ENCODE results near the gene TBC1D3B. TPM values are rescaled to one million over a fixed set of nuclear protein-coding genes. Genes with fewer than 3 reads are reported as not detected.

The TBC1D3B gene
- total and polyA plus RNA-seq, 10 of the 15 experiments (the other 5 are each of a cell fraction or from before 2014, with no cell fraction given), result 0.67 to 8.5 (median 1.7) TPM; not detected in 2

- peak; percentile 83 for TF ChIP-seq SPI1 (IDR thresholded peaks at IDR 0.05; ENCODE audit: borderline replicate concordance, insufficient read depth, low read depth, low read length)
- no peak for TF ChIP-seq NFYB (IDR thresholded peaks at IDR 0.05; ENCODE audit: insufficient read depth, low read depth, low read length)
- no peak for TF ChIP-seq LARP7 (IDR thresholded peaks at IDR 0.05)
- no peak for TF ChIP-seq ZNF207 (IDR thresholded peaks at IDR 0.05; ENCODE audit: borderline replicate concordance)
- no peak for TF ChIP-seq HDAC6 (IDR thresholded peaks at IDR 0.05; ENCODE audit: unreplicated experiment)
- no peak for TF ChIP-seq RCOR1 (conservative IDR thresholded peaks at IDR 0.05; ENCODE audit: low read depth, low read length)
- no peak for TF ChIP-seq EGR1 (IDR thresholded peaks at IDR 0.05; ENCODE audit: borderline replicate concordance in 1 of 2, low read depth in 2 of 2, low read length in 2 of 2)
- no peak for TF ChIP-seq SMC3 (IDR thresholded peaks at IDR 0.05; ENCODE audit: borderline replicate concordance, low read length)
- no peak for TF ChIP-seq SMAD1 (IDR thresholded peaks at IDR 0.05; ENCODE audit: low read depth, partially characterized antibody)
- TF ChIP-seq MYC (IDR thresholded peaks at IDR 0.05; ENCODE audit: insufficient read depth, insufficient read length, insufficient replicate concordance, low read length, severe bottlenecking), result no peak
- no peak for TF ChIP-seq CTCF (IDR thresholded peaks at IDR 0.05 in 2 of 3, conservative IDR thresholded peaks at IDR 0.05 in 1 of 3; ENCODE audit: control insufficient read depth in 2 of 3, extremely low read depth in 1 of 3, insufficient read depth in 1 of 3, low read depth in 3 of 3, low read length in 3 of 3)
- 0 out of 2 replicates have a peak, but pooled peaks have one; percentile 45 for TF ChIP-seq MEF2A (IDR thresholded peaks at IDR 0.05; ENCODE audit: insufficient read depth, low read depth, low read length)
- 0 out of 2 replicates have a peak, but pooled peaks have one; percentile 28 for TF ChIP-seq PML (IDR thresholded peaks at IDR 0.05; ENCODE audit: low read length)
- no peak for TF ChIP-seq CBFB (IDR thresholded peaks at IDR 0.05; ENCODE audit: low read depth)
- peak; percentile 54; the same call in 1 of the 2 replicates for TF ChIP-seq EED (IDR thresholded peaks at IDR 0.05; ENCODE audit: low read depth)
- TF ChIP-seq ZNF622 (IDR thresholded peaks at IDR 0.05), result no peak
- no peak for TF ChIP-seq NKRF (conservative IDR thresholded peaks at IDR 0.05)
- no peak for TF ChIP-seq RB1 (IDR thresholded peaks at IDR 0.05; ENCODE audit: borderline replicate concordance)
- peak in 1 of 2 experiments; percentile 65; a peak in 1 of 4 replicates for TF ChIP-seq ETV6 (conservative IDR thresholded peaks at IDR 0.05 in 1 of 2, IDR thresholded peaks at IDR 0.05 in 1 of 2; ENCODE audit: borderline replicate concordance in 1 of 2, low read depth in 1 of 2)
- no peak for TF ChIP-seq PRDM15 (CRISPR knock-in tag; IDR thresholded peaks at IDR 0.05)
- no peak for TF ChIP-seq FOXK2 (IDR thresholded peaks at IDR 0.05)
Observed at GRCh38 chr17:36127199-36127893, 49.1 kb downstream of the TBC1D3B start (continued).
